ENCODE data around the gene KAT6B. TPM values are rescaled to one million over a fixed set of nuclear protein-coding genes. Genes with fewer than 3 reads are reported as not detected.

The KAT6B gene
- total RNA-seq, 4 donors from 2014 or later = 34.2 to 84.2 (median 47.3) TPM

- TF ChIP-seq EP300 (IDR thresholded peaks at IDR 0.05) (no peak), POLR2A (IDR thresholded peaks at IDR 0.05) (no peak), POLR2AphosphoS5 (IDR thresholded peaks at IDR 0.05) (no peak), CTCF (IDR thresholded peaks at IDR 0.05) (no peak)
- no peaks in the 10 kb centered on the region for H3K9me3 ChIP-seq
- no peak overlapping the region for H3K4me3 ChIP-seq
- no peak for DNase-seq (ENCODE audit: low spot score in 2 of 2)
- 91% methylated on average over 7 of the region's 7 CpGs for WGBS
- H3K36me3 ChIP-seq = no peaks in the 10 kb centered on the region
- H3K27ac ChIP-seq = no peak overlapping the region
- no peaks in the 10 kb centered on the region for H3K4me1 ChIP-seq
- H3K27me3 ChIP-seq = no peaks in the 10 kb centered on the region
These were observed 55.0 kb downstream of the KAT6B start for GRCh38 chr10:74881253-74881884.

GRCh38 chr10:74882427-74882826 lies 56.0 kb downstream of the KAT6B start:
- Histone ChIP-seq H3K36me3 (no peaks in the 10 kb centered on the region), H3K27me3 (no peaks in the 10 kb centered on the region), H3K4me3 (no peak overlapping the region), H3K4me1 (peaks cover 4% of the 10 kb centered on the region), H3K27ac (no peak overlapping the region), H3K9me3 (no peaks in the 10 kb centered on the region)
- TF ChIP-seq EP300 (IDR thresholded peaks at IDR 0.05) (no peak), POLR2AphosphoS5 (IDR thresholded peaks at IDR 0.05) (no peak), POLR2A (IDR thresholded peaks at IDR 0.05) (no peak), CTCF (IDR thresholded peaks at IDR 0.05) (no peak)
- no peak for DNase-seq (ENCODE audit: low spot score in 2 of 2)
- 40% methylated on average over 1 of the region's 1 CpG for WGBS

GRCh38 chr10:74882831-74883230 lies 56.4 kb downstream of the KAT6B start:
- Histone ChIP-seq H3K4me1 (peaks cover 8% of the 10 kb centered on the region), H3K9me3 (no peaks in the 10 kb centered on the region), H3K4me3 (no peak overlapping the region), H3K36me3 (no peaks in the 10 kb centered on the region), H3K27ac (no peak overlapping the region), H3K27me3 (no peaks in the 10 kb centered on the region)
- no peak for DNase-seq (ENCODE audit: low spot score in 2 of 2)
- 72% methylated on average over 3 of the region's 3 CpGs for WGBS
- TF ChIP-seq EP300 (IDR thresholded peaks at IDR 0.05) (no peak), CTCF (IDR thresholded peaks at IDR 0.05) (no peak), POLR2A (IDR thresholded peaks at IDR 0.05) (no peak), POLR2AphosphoS5 (IDR thresholded peaks at IDR 0.05) (no peak)

- Histone ChIP-seq H3K4me3 (no peak overlapping the region), H3K9me3 (no peaks in the 10 kb centered on the region), H3K27me3 (no peaks in the 10 kb centered on the region), H3K36me3 (no peaks in the 10 kb centered on the region), H3K27ac (no peak overlapping the region), H3K4me1 (peaks cover 14% of the 10 kb centered on the region)
- no peak for TF ChIP-seq EP300 (IDR thresholded peaks at IDR 0.05)
- TF ChIP-seq POLR2A (IDR thresholded peaks at IDR 0.05) = no peak
- no peak for TF ChIP-seq POLR2AphosphoS5 (IDR thresholded peaks at IDR 0.05)
- TF ChIP-seq CTCF (IDR thresholded peaks at IDR 0.05) = no peak
- no peak for DNase-seq (ENCODE audit: low spot score in 2 of 2)
- 86% methylated on average over 1 of the region's 1 CpG for WGBS
These were observed 57.0 kb downstream of the KAT6B start for GRCh38 chr10:74883428-74883827.

- H3K36me3 ChIP-seq = no peaks in the 10 kb centered on the region
- peaks cover 14% of the 10 kb centered on the region for H3K4me1 ChIP-seq
- 94% methylated on average over 2 of the region's 2 CpGs for WGBS
- TF ChIP-seq EP300 (IDR thresholded peaks at IDR 0.05) (no peak), POLR2A (IDR thresholded peaks at IDR 0.05) (no peak), CTCF (IDR thresholded peaks at IDR 0.05) (no peak)
- no peaks in the 10 kb centered on the region for H3K27me3 ChIP-seq
- DNase-seq (ENCODE audit: low spot score in 2 of 2) = no peak
- no peak overlapping the region for H3K4me3 ChIP-seq
- H3K27ac ChIP-seq = no peak overlapping the region
- H3K9me3 ChIP-seq = no peaks in the 10 kb centered on the region
These were observed 61.3 kb downstream of the KAT6B start for GRCh38 chr10:74887614-74888284.
